Panc1 (cell line): ENCODE results near the gene PIK3R5. TPM values are rescaled to one million over a fixed set of nuclear protein-coding genes. Genes with fewer than 3 reads are reported as not detected.

Source experiments
- ATAC-seq: fragments of 200-7000 bp; cut with Tn5 transposase; 2 replicates; pipeline ENCODE4 v1.9.1; 2020; ENCODE audit warnings: mild to moderate bottlenecking, moderate library complexity
- BruUV-seq: library from RNA; stranded (reverse); fragments of 400-500 nt; replicated peaks from 2 replicates; lab custom pipeline; 2021; lab: Mats Ljungman, UMichigan
- CTCF ChIA-PET: fragments of 300-600 bp; sonication (Branson Sonifier 250); formaldehyde crosslinking; loops from one replicate; lab custom pipeline; 2022; ENCODE audit warnings: antibody characterized with exemption; lab: Charles Lee
- POLR2A ChIA-PET: fragments of 300-600 bp; sonication (Branson Sonifier 250); formaldehyde crosslinking; loops from one replicate; lab custom pipeline; 2022; ENCODE audit warnings: antibody characterized with exemption; lab: Charles Lee
- DNase-seq: peaks from one replicate; pipeline ENCODE4 v3.0.0-alpha.2; 2010; ENCODE audit warnings: low read depth, low spot score
- H3K27ac ChIP-seq: 2 replicates; pipeline ENCODE4 v1.5.1; 2011; ENCODE audit warnings: mild to moderate bottlenecking, low read length, inconsistent platforms
- H3K27me3 ChIP-seq: fragments of 200-500 bp; sonication (Bioruptor generic); 2 replicates; pipeline ENCODE4 v1.6.0; 2014; ENCODE audit warnings: low read length, inconsistent platforms; ENCODE audit not compliant: control insufficient read depth, insufficient read depth
- H3K36me3 ChIP-seq: fragments of 200-500 bp; sonication (Bioruptor generic); 2 replicates; pipeline ENCODE4 v1.5.1; 2014; ENCODE audit warnings: inconsistent platforms, mild to moderate bottlenecking, low read length, moderate library complexity; ENCODE audit not compliant: control insufficient read depth, insufficient read depth
- H3K4me1 ChIP-seq: 2 replicates; pipeline ENCODE4 v1.5.1; 2011; ENCODE audit warnings: inconsistent platforms, mild to moderate bottlenecking, low read length, moderate library complexity; ENCODE audit not compliant: control insufficient read depth, insufficient read depth
- H3K4me3 ChIP-seq, 2 experiments: 2 replicates each; pipeline ENCODE4 v1.5.1; 2011 to 2012; ENCODE audit warnings: low read depth in 2 of 2, low read length in 2 of 2, mild to moderate bottlenecking in 2 of 2, inconsistent platforms in 1 of 2, moderate library complexity in 1 of 2
- H3K9me3 ChIP-seq: fragments of 200-500 bp; sonication (Bioruptor generic); 2 replicates; pipeline ENCODE4 v1.5.1; 2014; ENCODE audit warnings: low read depth, mild to moderate bottlenecking, inconsistent platforms, low read length, moderate library complexity; ENCODE audit not compliant: control insufficient read depth, insufficient read depth
- POLR2AphosphoS5 ChIP-seq: IDR thresholded peaks from 2 replicates; pipeline ENCODE4 v1.6.1; 2012; ENCODE audit warnings: mild to moderate bottlenecking, low read depth, low read length, moderate library complexity
- REST ChIP-seq, 2 experiments: IDR thresholded peaks; 2 replicates each; pipeline ENCODE4 v1.6.1; 2011 to 2012; ENCODE audit warnings: low read depth in 2 of 2, control low read depth in 1 of 2, low read length in 1 of 2, mild to moderate bottlenecking in 1 of 2, moderate library complexity in 1 of 2; ENCODE audit not compliant: insufficient read depth in 1 of 2
- SIN3A ChIP-seq: IDR thresholded peaks from 2 replicates; pipeline ENCODE4 v1.6.1; 2012; ENCODE audit warnings: low read depth, mild to moderate bottlenecking, low read length, moderate library complexity, borderline replicate concordance; ENCODE audit not compliant: insufficient read depth
- TCF7L2 ChIP-seq: IDR thresholded peaks from 2 replicates; pipeline ENCODE4 v1.6.1; 2011; ENCODE audit warnings: mild to moderate bottlenecking, low read depth, low read length, inconsistent platforms
- in situ Hi-C: cut with HindIII; loops from 2 replicates; pipeline ENCODE4 v1.10.0; 2016; ENCODE audit warnings: low sequenced_read_pairs, low pct_unique_long_range_greater_than_20kb
- intact Hi-C: fragments of 100-400 bp; cut with micrococcal nuclease; formaldehyde crosslinking; loops from one replicate; pipeline ENCODE4 v1.10.0; 2022; ENCODE audit not compliant: unreplicated experiment
- total RNA-seq: library from RNA; stranded (reverse); gene quantifications from one replicate; pipeline ENCODE4 v1.2.1, GENCODE V29; 2021; ENCODE audit not compliant: unreplicated experiment
- TF ChIP-seq, protein P1 (sequence below): fragments of 450-650 bp; IDR thresholded peaks from 2 replicates; pipeline ENCODE4 v1.5.1; 2017; ENCODE audit warnings: mild to moderate bottlenecking

PIK3R5 gene
- total RNA-seq, 1 experiment from 2014 or later, result 0.15 TPM

DNA sequence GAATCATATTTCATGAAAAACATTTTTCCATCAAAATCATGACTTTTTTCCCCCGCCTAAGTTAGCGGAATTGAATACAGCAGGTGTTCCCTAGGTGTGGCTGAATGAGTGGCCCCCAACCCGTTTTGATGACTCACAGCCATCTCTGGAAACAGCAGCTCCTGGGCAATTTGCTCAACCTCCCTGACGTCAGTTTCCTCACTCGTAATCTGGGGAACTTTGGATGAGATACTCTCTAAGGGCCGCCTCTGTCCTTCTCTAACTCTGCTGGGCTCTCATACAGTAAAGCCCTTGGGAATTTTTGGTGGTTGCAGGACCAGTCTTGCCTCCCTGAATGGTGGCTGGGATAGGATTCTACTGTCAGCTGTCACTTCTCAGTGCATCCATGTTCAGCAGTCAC lies 44.2 kb upstream of the PIK3R5 start:
- no peaks in the 10 kb centered on the region for H3K9me3 ChIP-seq
- no peak overlapping the region for H3K4me3 ChIP-seq
- no peaks in the 10 kb centered on the region for H3K4me1 ChIP-seq
- H3K27ac ChIP-seq, result no peak overlapping the region
- no TSS peak for BruUV-seq
- no peak for TF ChIP-seq POLR2AphosphoS5
- TF ChIP-seq, protein P1, sequence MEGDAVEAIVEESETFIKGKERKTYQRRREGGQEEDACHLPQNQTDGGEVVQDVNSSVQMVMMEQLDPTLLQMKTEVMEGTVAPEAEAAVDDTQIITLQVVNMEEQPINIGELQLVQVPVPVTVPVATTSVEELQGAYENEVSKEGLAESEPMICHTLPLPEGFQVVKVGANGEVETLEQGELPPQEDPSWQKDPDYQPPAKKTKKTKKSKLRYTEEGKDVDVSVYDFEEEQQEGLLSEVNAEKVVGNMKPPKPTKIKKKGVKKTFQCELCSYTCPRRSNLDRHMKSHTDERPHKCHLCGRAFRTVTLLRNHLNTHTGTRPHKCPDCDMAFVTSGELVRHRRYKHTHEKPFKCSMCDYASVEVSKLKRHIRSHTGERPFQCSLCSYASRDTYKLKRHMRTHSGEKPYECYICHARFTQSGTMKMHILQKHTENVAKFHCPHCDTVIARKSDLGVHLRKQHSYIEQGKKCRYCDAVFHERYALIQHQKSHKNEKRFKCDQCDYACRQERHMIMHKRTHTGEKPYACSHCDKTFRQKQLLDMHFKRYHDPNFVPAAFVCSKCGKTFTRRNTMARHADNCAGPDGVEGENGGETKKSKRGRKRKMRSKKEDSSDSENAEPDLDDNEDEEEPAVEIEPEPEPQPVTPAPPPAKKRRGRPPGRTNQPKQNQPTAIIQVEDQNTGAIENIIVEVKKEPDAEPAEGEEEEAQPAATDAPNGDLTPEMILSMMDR, result no peak
- TF ChIP-seq TCF7L2, result no peak
- TF ChIP-seq SIN3A, result no peak
- no peak for TF ChIP-seq REST (IDR thresholded peaks at IDR 0.05; ENCODE audit: insufficient read depth in 1 of 2, low read depth in 2 of 2, low read length in 1 of 2)
- ChIA-PET POLR2A (no interaction called here), CTCF (interaction anchor here (0.5 kb wide), 1 partner anchor 61 kb away, joined by 3 read pairs; no protein-coding TSS in a partner anchor)
- DNase-seq (no peak), ATAC-seq (no peak)
- H3K36me3 ChIP-seq, result no peaks in the 10 kb centered on the region
- intact Hi-C loops, result no loop called here
- no peaks in the 10 kb centered on the region; the same call in 1 of the 2 replicates for H3K27me3 ChIP-seq
- in situ Hi-C loops, result no loop called here

DNA sequence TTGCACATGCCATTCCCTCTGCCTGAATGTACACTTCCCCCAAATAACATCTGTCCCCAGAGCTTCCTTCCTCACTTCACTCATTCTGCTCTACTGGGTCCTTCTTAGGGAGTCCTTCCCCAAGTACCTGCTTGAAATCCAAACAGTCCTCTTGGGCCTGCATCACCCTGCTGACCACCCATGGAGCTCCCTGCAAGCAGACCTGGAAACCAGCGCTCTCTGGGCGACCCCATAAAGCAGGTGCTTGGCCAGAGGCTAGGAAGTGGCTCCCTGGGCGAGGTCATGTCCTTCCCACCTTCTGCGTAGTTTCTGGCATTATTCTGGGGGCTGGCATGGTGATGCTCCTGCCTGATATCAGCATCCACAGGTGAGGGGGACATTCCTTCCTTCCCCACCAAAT lies 43.6 kb upstream of the PIK3R5 start:
- no peak overlapping the region for H3K27ac ChIP-seq
- no peaks in the 10 kb centered on the region for H3K9me3 ChIP-seq
- no peaks in the 10 kb centered on the region for H3K36me3 ChIP-seq
- intact Hi-C loops (no loop called here), in situ Hi-C loops (no loop called here)
- DNase-seq (no peak), ATAC-seq (no peak)
- ChIA-PET CTCF (interaction anchor here (0.5 kb wide), 1 partner anchor 62 kb away, joined by 3 read pairs; no protein-coding TSS in a partner anchor), POLR2A (interaction anchor here (0.6 kb wide), 1 partner anchor 41 kb away, joined by 7 read pairs; no protein-coding TSS in a partner anchor)
- H3K4me1 ChIP-seq, result no peaks in the 10 kb centered on the region
- no peak overlapping the region for H3K4me3 ChIP-seq
- BruUV-seq, result no TSS peak
- H3K27me3 ChIP-seq, result no peaks in the 10 kb centered on the region; the same call in 1 of the 2 replicates
- TF ChIP-seq SIN3A (no peak), POLR2AphosphoS5 (no peak)

- intact Hi-C loops, result no loop called here
- Histone ChIP-seq H3K9me3 (no peaks in the 10 kb centered on the region), H3K36me3 (no peaks in the 10 kb centered on the region), H3K27me3 (no peaks in the 10 kb centered on the region; the same call in 1 of the 2 replicates), H3K27ac (no peak overlapping the region), H3K4me3 (no peak overlapping the region), H3K4me1 (no peaks in the 10 kb centered on the region)
- in situ Hi-C loops, result no loop called here
- no TSS peak for BruUV-seq
- DNase-seq (no peak), ATAC-seq (no peak)
- POLR2A ChIA-PET, result no interaction called here
- CTCF ChIA-PET, result no interaction called here
- TF ChIP-seq TCF7L2 (no peak), SIN3A (no peak), REST (IDR thresholded peaks at IDR 0.05; ENCODE audit: insufficient read depth in 1 of 2, low read depth in 2 of 2, low read length in 1 of 2) (no peak), POLR2AphosphoS5 (no peak)
- TF ChIP-seq, protein P1, result no peak
Observed at GRCh38 chr17:9007052-9007714, 41.7 kb upstream of the PIK3R5 start.
